GM12873 (cell line): Measurements from ENCODE around the gene PPP2R5A.

Experiments used
- CTCF ChIP-seq: IDR thresholded peaks from 2 replicates; pipeline ENCODE4 v1.5.1; 2012; ENCODE audit warnings: low read depth, mild to moderate bottlenecking, moderate library complexity, low read length, control low read depth; ENCODE audit not compliant: insufficient read depth; ENCODE audit errors: missing control alignments

The PPP2R5A gene

GRCh38 chr1:212364985-212365384 lies 79.8 kb downstream of the PPP2R5A start:
- TF ChIP-seq CTCF: no peak

DNA sequence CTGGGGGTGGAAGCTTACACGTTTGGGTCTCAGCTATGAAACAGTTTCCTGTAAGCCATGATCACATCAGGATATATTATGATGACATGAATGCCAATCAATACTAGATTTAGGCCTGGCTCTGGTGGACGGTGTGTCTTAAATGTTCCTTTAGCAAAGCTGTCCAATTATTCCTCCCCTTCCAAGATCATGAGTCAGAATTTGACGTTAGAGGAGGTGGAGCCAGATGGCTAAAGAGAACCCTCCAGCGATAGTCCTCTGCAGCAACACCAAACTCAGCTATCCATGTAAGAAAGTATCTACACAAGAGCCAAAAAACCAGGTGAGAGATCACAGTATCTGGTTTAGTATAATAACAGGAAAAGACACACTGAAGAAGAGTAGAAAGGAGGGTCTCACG lies 81.7 kb downstream of the PPP2R5A start:
- no peak for TF ChIP-seq CTCF

- TF ChIP-seq CTCF: no peak
Observed at GRCh38 chr1:212367474-212368072, 82.4 kb downstream of the PPP2R5A start.

DNA sequence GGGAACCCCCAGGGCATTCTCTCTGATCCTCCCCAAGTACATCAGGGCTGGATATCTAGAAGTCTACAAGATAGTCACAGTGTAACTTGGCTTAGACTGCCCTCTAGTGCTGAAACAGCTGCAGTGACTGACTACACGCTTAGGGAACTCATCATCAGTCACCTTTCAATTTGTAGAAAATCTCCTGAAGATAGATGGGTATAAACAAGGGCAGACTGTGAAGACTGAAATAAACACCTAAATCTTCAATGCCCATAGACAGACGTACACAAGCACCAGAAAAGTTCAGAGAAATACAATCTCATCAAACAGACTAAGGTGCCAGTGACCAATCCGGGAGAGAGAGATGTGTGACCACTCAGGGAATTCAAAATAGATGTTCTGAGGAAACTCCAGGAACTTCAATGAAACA lies 82.9 kb downstream of the PPP2R5A start:
- TF ChIP-seq CTCF: peak; percentile 93

DNA sequence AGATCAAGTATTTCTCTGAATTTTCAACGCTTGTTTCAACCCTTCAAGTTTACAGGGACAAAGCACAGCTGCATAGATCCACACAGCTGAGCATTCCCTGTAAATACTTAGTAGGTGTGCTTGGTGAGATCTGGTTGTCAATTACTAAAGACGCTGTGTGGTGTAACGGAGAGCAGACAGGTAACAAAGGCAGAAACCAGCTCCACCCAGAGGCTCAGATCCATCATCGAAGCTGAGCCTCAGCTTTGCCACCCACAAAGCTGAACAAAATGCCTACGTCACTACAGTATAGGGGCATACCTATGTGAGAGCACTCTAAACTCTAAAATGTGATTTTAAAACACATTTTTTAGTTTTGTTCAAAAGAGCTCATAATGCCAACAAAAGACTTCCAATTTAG lies 90.8 kb downstream of the PPP2R5A start:
- no peak for TF ChIP-seq CTCF

DNA sequence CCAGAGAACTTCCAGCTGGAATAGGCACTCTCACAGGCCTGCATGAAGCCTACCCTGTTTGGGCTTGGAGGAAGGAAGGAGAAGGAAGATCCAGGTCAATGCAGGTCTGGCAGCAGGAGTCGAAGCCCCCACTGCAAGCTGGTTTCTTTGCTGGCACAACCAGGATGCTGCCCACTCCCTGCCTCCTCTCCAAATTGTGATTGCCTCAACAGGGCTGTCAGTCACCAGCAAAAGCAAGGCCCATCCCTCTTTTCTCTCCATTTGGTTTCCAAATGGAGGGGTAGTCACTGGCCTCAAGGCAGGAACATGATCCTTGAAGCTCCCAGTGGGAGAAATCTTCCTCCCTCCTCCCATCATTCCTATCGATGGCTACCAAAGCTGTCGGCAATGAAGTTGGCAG lies 92.4 kb downstream of the PPP2R5A start:
- no peak for TF ChIP-seq CTCF

DNA sequence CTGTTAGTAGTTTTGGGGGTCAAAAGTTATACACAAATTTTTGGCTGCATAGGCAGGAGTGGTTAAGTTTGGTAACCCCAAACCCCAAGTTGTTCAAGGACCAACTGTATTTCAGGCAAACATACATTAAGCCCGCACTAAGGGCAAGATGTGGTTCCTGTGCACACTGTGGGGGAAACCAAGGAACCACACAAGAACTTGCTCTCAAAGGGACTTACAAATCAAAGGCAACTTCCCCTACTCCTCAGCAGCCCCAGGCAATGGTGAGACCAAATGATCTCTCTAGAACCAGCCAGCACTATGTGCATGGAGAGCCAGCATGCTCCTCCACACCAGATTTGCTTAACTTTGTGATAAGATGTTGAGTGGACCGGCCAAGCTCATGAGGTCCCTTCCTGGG lies 94.2 kb downstream of the PPP2R5A start:
- no peak for TF ChIP-seq CTCF
